ENCODE measurements around the gene ZNF683. TPM values are rescaled to one million over a fixed set of nuclear protein-coding genes. Genes with fewer than 3 reads are reported as not detected.
"Not testable (repeated sequence)": the region's sequence is repeated elsewhere in the genome, so short reads cannot be mapped to it uniquely, and the experiment has no call there.

The ZNF683 gene
- total and polyA plus RNA-seq, 4 donors: 0.09 to 0.17 TPM; not detected in 2

- no peak overlapping the region for H3K4me3 ChIP-seq (ENCODE audit: low read depth in 1 of 3, low read length in 3 of 3)
- H3K9ac ChIP-seq (ENCODE audit: low read depth in 1 of 2, low read length in 2 of 2): no peak overlapping the region
- no peaks in the 10 kb centered on the region for H3K36me3 ChIP-seq (ENCODE audit: control insufficient read depth in 4 of 4, insufficient read depth in 3 of 4, low read depth in 1 of 4, low read length in 3 of 4)
- no peaks in the 10 kb centered on the region for H3K27me3 ChIP-seq (ENCODE audit: control insufficient read depth in 4 of 4, insufficient read depth in 4 of 4, low read length in 3 of 4)
- 46% methylated on average over 7 of the region's 7 CpGs for WGBS
- no peaks in the 10 kb centered on the region for H3K4me1 ChIP-seq (ENCODE audit: control insufficient read depth in 4 of 4, insufficient read depth in 4 of 4, low read length in 3 of 4)
- DNase-seq (ENCODE audit: low spot score): no peak
- TF ChIP-seq ATF3 (IDR thresholded peaks at IDR 0.05) (peak; percentile 23), NR2F2 (IDR thresholded peaks at IDR 0.05) (no peak), FOXA2 (IDR thresholded peaks at IDR 0.05) (no peak), ZBTB33 (IDR thresholded peaks at IDR 0.05) (no peak), FOXA1 (IDR thresholded peaks at IDR 0.05) (no peak), HNF4A (conservative IDR thresholded peaks at IDR 0.05) (peak; percentile 15 to 37), RAD21 (IDR thresholded peaks at IDR 0.05) (no peak), EGR1 (IDR thresholded peaks at IDR 0.05; ENCODE audit: low read depth in 2 of 2) (no peak), CTCF (IDR thresholded peaks at IDR 0.05; ENCODE audit: low read depth, low read length, missing input control) (no peak), RXRA (IDR thresholded peaks at IDR 0.05) (peak; percentile 18 to 51), HNF4G (IDR thresholded peaks at IDR 0.05) (no peak), SP1 (IDR thresholded peaks at IDR 0.05) (no peak), JUND (IDR thresholded peaks at IDR 0.05) (peak in 1 of 2 donors; percentile 35), GABPA (IDR thresholded peaks at IDR 0.05 in 1 of 2, conservative IDR thresholded peaks at IDR 0.05 in 1 of 2) (no peak), YY1 (IDR thresholded peaks at IDR 0.05) (no peak), MAX (IDR thresholded peaks at IDR 0.05) (no peak), TAF1 (conservative IDR thresholded peaks at IDR 0.05) (no peak), REST (IDR thresholded peaks at IDR 0.05) (no peak)
- H3K9me3 ChIP-seq (ENCODE audit: control insufficient read depth in 4 of 4, low read length in 3 of 4): no peaks in the 10 kb centered on the region
- H3K27ac ChIP-seq (ENCODE audit: low read depth in 1 of 2, low read length in 2 of 2): no peak overlapping the region
These were observed 14.9 kb upstream of the ZNF683 start for GRCh38 chr1:26387447-26387846.

GRCh38 chr1:26385063-26385462, 12.5 kb upstream of the ZNF683 start:
- not testable (repeated sequence) for DNase-seq (ENCODE audit: low spot score); H3K9me3 ChIP-seq (ENCODE audit: control insufficient read depth in 4 of 4, low read length in 3 of 4); H3K4me1 ChIP-seq (ENCODE audit: control insufficient read depth in 4 of 4, insufficient read depth in 4 of 4, low read length in 3 of 4); H3K27ac ChIP-seq (ENCODE audit: low read depth in 1 of 2, low read length in 2 of 2); H3K36me3 ChIP-seq (ENCODE audit: control insufficient read depth in 4 of 4, insufficient read depth in 3 of 4, low read depth in 1 of 4, low read length in 3 of 4); H3K27me3 ChIP-seq (ENCODE audit: control insufficient read depth in 4 of 4, insufficient read depth in 4 of 4, low read length in 3 of 4); H3K9ac ChIP-seq (ENCODE audit: low read depth in 1 of 2, low read length in 2 of 2); H3K4me3 ChIP-seq (ENCODE audit: low read depth in 1 of 3, low read length in 3 of 3)
- WGBS: 79% methylated on average over 3 of the region's 3 CpGs

Data from liver (tissue), 9 donors.